ENCODE results near the gene SPATA2.
"Not testable (repeated sequence)": the region's sequence is repeated elsewhere in the genome, so short reads cannot be mapped to it uniquely, and the experiment has no call there.

DNA sequence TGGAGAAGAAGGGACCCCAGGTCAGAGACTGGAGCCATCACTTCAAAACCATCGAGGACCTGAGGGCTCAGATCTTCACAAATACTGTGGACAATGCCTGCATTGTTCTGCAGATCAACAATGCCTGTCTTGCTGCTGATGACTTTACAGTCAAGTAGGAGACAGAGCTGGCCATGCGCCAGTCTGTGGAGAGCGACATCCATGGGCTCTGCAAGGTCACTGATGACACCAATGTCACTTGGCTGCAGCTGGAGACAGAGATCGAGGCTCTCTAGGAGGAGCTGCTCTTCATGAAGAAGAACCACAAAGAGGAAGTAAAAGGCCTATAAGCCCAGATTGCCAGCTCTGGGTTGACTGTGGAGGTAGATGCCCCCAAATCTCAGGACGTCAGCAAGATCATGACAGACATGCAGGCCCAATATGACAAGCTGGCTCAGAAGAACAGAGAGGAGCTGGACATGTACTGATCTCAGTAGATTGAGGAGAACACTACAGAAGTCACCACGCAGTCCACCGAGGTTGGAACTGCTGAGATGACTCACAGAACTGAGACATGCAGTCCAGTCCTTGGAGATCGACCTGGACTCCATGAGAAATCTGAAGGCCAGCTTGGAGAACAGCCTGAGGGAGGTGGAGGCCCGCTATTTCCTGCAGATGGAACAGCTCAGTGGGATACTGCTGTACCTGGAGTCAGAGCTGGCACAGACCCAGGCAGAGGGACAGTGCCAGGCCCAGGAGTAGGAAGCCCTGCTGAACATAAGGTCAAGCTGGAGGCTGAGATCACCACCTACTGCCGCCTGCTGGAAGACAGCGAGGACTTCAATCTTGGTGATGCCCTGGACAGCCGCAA lies 42.0 kb upstream of the SPATA2 start:
- TF ChIP-seq, protein P1, sequence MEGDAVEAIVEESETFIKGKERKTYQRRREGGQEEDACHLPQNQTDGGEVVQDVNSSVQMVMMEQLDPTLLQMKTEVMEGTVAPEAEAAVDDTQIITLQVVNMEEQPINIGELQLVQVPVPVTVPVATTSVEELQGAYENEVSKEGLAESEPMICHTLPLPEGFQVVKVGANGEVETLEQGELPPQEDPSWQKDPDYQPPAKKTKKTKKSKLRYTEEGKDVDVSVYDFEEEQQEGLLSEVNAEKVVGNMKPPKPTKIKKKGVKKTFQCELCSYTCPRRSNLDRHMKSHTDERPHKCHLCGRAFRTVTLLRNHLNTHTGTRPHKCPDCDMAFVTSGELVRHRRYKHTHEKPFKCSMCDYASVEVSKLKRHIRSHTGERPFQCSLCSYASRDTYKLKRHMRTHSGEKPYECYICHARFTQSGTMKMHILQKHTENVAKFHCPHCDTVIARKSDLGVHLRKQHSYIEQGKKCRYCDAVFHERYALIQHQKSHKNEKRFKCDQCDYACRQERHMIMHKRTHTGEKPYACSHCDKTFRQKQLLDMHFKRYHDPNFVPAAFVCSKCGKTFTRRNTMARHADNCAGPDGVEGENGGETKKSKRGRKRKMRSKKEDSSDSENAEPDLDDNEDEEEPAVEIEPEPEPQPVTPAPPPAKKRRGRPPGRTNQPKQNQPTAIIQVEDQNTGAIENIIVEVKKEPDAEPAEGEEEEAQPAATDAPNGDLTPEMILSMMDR (IDR thresholded peaks at IDR 0.05) = not testable (repeated sequence)
- TF ChIP-seq POLR2A (IDR thresholded peaks at IDR 0.05); POLR2AphosphoS5 (IDR thresholded peaks at IDR 0.05; ENCODE audit: insufficient read depth in 1 of 2, low read depth in 1 of 2): not testable (repeated sequence)
